ENCODE measurements around the gene FARS2. TPM values are rescaled to one million over a fixed set of nuclear protein-coding genes. Genes with fewer than 3 reads are reported as not detected.
"Not testable (repeated sequence)": the region's sequence is repeated elsewhere in the genome, so short reads cannot be mapped to it uniquely, and the experiment has no call there.

Gene FARS2
- total RNA-seq, 1 donor from 2014 or later: 16.5 TPM

DNA sequence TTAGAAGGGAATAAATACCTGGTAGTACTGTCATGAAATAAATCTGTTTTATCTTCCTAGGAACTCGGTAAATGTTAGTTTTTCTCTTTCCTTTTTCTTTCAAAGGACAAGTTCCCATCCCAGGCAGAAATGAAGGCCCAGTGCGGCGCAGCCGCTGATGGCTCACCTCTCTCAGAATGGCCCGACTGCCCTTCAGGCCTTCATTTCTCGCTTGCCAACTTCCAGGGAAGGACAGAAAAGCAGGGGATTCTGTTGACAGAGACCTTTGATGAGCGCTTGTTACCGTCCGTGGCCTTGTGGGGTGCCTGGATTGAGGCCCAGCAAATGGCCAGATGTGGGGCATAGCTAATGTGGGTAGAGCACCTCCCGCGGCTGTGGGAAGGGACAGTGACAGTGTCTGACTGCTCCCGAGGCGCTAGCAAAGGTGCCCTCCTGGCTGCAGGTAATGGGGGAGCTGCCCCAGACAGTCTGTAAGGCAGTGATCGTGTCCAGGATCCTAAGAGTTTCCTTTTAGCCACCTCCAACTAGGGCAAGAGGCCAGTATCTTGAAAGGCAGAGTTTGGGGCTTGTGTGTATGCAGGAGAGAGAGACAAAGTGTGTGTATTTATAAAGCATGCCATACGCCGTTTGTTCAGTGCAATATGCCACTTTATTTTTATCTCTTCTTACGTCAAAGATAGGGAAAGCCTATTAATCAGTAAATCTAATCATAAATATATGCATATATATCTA, 391.3 kb downstream of the FARS2 start:
- no peaks in the 10 kb centered on the region for H3K27me3 ChIP-seq
- H3K9me3 ChIP-seq: no peaks in the 10 kb centered on the region
- no peak for TF ChIP-seq POLR2AphosphoS5 (IDR thresholded peaks at IDR 0.05; ENCODE audit: insufficient read depth in 1 of 2, low read depth in 1 of 2)
- TF ChIP-seq, protein P1, sequence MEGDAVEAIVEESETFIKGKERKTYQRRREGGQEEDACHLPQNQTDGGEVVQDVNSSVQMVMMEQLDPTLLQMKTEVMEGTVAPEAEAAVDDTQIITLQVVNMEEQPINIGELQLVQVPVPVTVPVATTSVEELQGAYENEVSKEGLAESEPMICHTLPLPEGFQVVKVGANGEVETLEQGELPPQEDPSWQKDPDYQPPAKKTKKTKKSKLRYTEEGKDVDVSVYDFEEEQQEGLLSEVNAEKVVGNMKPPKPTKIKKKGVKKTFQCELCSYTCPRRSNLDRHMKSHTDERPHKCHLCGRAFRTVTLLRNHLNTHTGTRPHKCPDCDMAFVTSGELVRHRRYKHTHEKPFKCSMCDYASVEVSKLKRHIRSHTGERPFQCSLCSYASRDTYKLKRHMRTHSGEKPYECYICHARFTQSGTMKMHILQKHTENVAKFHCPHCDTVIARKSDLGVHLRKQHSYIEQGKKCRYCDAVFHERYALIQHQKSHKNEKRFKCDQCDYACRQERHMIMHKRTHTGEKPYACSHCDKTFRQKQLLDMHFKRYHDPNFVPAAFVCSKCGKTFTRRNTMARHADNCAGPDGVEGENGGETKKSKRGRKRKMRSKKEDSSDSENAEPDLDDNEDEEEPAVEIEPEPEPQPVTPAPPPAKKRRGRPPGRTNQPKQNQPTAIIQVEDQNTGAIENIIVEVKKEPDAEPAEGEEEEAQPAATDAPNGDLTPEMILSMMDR (IDR thresholded peaks at IDR 0.05): no peak
- TF ChIP-seq POLR2A (IDR thresholded peaks at IDR 0.05): no peak
- H3K4me3 ChIP-seq: no peak overlapping the region
- intact Hi-C loops (cut with DNase I): no loop called here
- H3K27ac ChIP-seq: no peak overlapping the region
- H3K36me3 ChIP-seq: no peaks in the 10 kb centered on the region
- DNase-seq (ENCODE audit: extremely low spot score in 2 of 2): no peak
- H3K4me1 ChIP-seq: no peaks in the 10 kb centered on the region

DNA sequence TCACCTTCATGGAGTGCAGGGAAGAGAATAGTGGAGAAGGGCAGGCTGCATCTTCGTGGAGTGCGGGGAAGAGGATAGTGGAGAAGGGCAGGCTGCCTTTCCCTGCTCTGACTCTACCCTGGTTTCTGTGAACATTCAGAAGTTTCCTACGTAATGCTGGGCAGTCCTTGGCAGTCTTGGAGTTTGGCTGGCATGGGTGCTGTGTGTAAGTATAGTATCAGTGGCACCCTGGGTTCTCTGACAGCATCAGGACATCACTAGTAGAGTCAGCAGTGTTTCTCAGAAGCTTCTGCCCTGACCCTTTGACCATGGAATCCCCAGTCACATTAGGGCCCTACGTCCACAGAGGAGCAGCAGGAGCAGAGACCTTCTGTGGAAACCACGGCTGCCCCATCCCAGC, 392.5 kb downstream of the FARS2 start:
- no peak for DNase-seq (ENCODE audit: extremely low spot score in 2 of 2)
- Histone ChIP-seq H3K27ac (no peak overlapping the region), H3K4me1 (no peaks in the 10 kb centered on the region), H3K4me3 (no peak overlapping the region), H3K36me3 (no peaks in the 10 kb centered on the region), H3K27me3 (no peaks in the 10 kb centered on the region), H3K9me3 (no peaks in the 10 kb centered on the region)
- TF ChIP-seq POLR2AphosphoS5 (IDR thresholded peaks at IDR 0.05; ENCODE audit: insufficient read depth in 1 of 2, low read depth in 1 of 2): no peak
- TF ChIP-seq, protein P1 (IDR thresholded peaks at IDR 0.05): no peak
- TF ChIP-seq POLR2A (IDR thresholded peaks at IDR 0.05): no peak
- intact Hi-C loops (cut with DNase I): no loop called here

DNA sequence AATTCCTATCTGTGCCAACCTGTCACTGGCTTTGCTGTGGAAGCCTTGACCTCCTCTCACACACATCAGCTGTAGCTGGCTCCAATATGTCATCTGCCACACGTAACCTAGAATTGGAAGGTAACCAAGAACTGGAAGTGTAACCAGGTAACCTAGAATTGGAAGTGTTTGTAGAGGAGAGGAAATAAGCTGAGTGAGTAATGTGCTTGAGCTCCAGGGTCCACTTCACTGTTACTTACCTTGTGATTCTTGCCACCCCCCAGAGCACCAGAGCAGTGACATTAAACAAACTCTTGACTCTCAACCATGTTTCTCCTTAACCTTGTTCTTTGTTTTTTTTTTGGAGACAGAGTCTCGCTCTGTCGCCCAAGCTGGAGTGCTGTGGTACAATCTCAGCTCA, 394.9 kb downstream of the FARS2 start:
- Histone ChIP-seq H3K36me3 (no peaks in the 10 kb centered on the region), H3K4me1 (no peaks in the 10 kb centered on the region), H3K9me3 (no peaks in the 10 kb centered on the region), H3K27ac (no peak overlapping the region), H3K27me3 (no peaks in the 10 kb centered on the region), H3K4me3 (no peak overlapping the region)
- TF ChIP-seq POLR2AphosphoS5 (IDR thresholded peaks at IDR 0.05; ENCODE audit: insufficient read depth in 1 of 2, low read depth in 1 of 2) (no peak), POLR2A (IDR thresholded peaks at IDR 0.05) (no peak)
- TF ChIP-seq, protein P1 (IDR thresholded peaks at IDR 0.05): no peak
- DNase-seq (ENCODE audit: extremely low spot score in 2 of 2): no peak
- intact Hi-C loops (cut with DNase I): no loop called here

DNA sequence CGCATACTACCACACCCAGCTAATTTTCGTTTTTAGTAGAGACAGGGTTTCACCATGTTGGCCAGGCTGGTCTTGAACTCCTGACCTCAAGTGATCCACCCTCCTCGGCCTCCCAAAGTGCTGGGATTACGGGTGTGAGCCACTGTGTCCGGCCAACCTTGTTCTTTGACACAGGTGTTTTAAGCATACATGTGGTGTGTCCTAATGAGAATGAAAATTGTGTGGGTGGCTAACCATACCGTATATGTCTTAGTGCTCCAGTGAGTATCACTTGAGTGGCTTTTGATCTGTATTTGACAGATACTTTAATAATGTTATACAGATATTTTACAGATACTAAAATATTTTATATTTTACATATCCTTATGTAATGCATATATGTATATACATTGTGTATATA, 395.4 kb downstream of the FARS2 start:
- H3K4me3 ChIP-seq; H3K9me3 ChIP-seq; DNase-seq (ENCODE audit: extremely low spot score in 2 of 2); intact Hi-C loops (cut with DNase I); H3K27me3 ChIP-seq; H3K4me1 ChIP-seq; H3K36me3 ChIP-seq; H3K27ac ChIP-seq: not testable (repeated sequence)

DNA sequence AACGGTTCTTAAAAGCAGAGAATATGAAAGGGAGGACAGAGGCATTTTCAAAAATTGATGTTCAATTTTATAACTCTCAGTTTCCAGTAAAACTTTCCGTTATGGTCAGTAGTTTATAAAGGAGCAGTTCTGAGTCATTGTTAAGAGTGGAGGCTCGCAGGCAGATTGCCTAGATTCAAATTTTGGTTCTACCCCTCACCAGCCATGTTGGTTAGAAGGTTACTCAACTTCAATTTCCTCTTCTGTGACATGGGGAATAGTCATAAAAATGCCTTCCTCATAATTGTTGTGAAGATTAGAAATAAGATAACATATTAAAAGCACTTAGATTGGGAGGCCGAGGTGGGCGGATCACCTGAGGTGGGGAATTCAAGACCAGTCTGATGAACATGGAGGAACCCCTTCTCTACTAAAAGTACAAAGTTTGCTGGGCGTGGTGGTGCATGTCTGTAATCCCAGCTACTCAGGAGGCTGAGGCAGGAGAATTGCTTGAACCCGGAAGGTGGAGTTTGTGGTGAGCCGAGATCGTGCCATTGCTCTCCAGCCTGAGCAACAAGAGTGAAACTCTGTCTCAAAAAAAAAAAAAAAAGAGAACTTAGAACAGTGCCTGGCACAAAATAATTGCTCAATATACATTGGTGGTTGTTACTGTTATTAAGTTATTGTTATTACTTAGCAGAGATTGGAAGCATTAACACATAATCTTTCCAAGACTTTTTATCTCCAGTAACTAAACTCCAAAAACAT, 396.5 kb downstream of the FARS2 start:
- intact Hi-C loops (cut with DNase I): no loop called here
- Histone ChIP-seq H3K9me3 (no peaks in the 10 kb centered on the region), H3K4me1 (no peaks in the 10 kb centered on the region), H3K27me3 (no peaks in the 10 kb centered on the region), H3K27ac (no peak overlapping the region), H3K4me3 (no peak overlapping the region), H3K36me3 (no peaks in the 10 kb centered on the region)
- no peak for TF ChIP-seq POLR2AphosphoS5 (IDR thresholded peaks at IDR 0.05; ENCODE audit: insufficient read depth in 1 of 2, low read depth in 1 of 2)
- TF ChIP-seq POLR2A (IDR thresholded peaks at IDR 0.05): no peak
- TF ChIP-seq, protein P1 (IDR thresholded peaks at IDR 0.05): no peak
- DNase-seq (ENCODE audit: extremely low spot score in 2 of 2): no peak

Measured in vagina (tissue), 2 donors.